HEK293 (cell line): ENCODE results near the gene CLCNKB.

ENCODE experiments used
- CTCF ChIA-PET: fragments of 350-600 bp; formaldehyde crosslinking; extraction: SDS; loops from one replicate; lab custom pipeline; 2021; ENCODE audit warnings: antibody characterized with exemption; lab: Yijun Ruan, JAX
- POLR2A ChIA-PET: fragments of 300-600 bp; formaldehyde crosslinking; extraction: SDS; loops from one replicate; lab custom pipeline; 2020; ENCODE audit warnings: antibody characterized with exemption, inconsistent platforms; lab: Yijun Ruan, JAX
- H3K27ac ChIP-seq: fragments of 200-500 bp; sonication (Bioruptor generic); 2 replicates; pipeline ENCODE4 v1.5.1; 2014; ENCODE audit warnings: low read depth, low read length, control low read depth, inconsistent platforms; ENCODE audit errors: extremely low read depth
- H3K36me3 ChIP-seq, 2 experiments: fragments of 200-500 bp in 1 of 2; sonication (Bioruptor generic) in 1 of 2; 1 replicate in 1 of 2; 2 replicates in 1 of 2; pipeline ENCODE4 v1.5.1; 2014 to 2017; ENCODE audit warnings: inconsistent platforms in 2 of 2, low read length in 2 of 2; ENCODE audit not compliant: control insufficient read depth in 2 of 2, insufficient read depth in 1 of 2
- H3K4me1 ChIP-seq: fragments of 200-500 bp; sonication (Bioruptor generic); 2 replicates; pipeline ENCODE4 v1.5.1; 2014; ENCODE audit warnings: mild to moderate bottlenecking, low read length, inconsistent platforms; ENCODE audit not compliant: control insufficient read depth, insufficient read depth
- H3K4me3 ChIP-seq: 2 replicates; pipeline ENCODE4 v1.5.1; 2011; ENCODE audit warnings: low read depth, mild to moderate bottlenecking, control low read depth, low read length, moderate library complexity
- H3K9me3 ChIP-seq: fragments of 200-500 bp; sonication (Bioruptor generic); 2 replicates; pipeline ENCODE4 v1.5.1; 2014; ENCODE audit warnings: low read depth, low read length, inconsistent platforms; ENCODE audit not compliant: control insufficient read depth, insufficient read depth
- GLIS2 ChIP-seq: fragments of 450-650 bp; formaldehyde crosslinking; IDR thresholded peaks from 2 replicates; pipeline ENCODE4 v1.5.1; 2016; ENCODE audit warnings: missing biosample characterization, missing genetic modification characterization
- KLF17 ChIP-seq: fragments of 450-650 bp; formaldehyde crosslinking; IDR thresholded peaks from 2 replicates; pipeline ENCODE4 v1.5.1; 2016; ENCODE audit warnings: missing biosample characterization, missing genetic modification characterization
- SP2 ChIP-seq: fragments of 450-650 bp; formaldehyde crosslinking; IDR thresholded peaks from 2 replicates; pipeline ENCODE4 v1.5.1; 2016; ENCODE audit warnings: missing biosample characterization, missing genetic modification characterization
- TSHZ1 ChIP-seq: fragments of 450-650 bp; formaldehyde crosslinking; IDR thresholded peaks from 2 replicates; pipeline ENCODE4 v1.5.1; 2016; ENCODE audit warnings: missing biosample characterization, missing genetic modification characterization, borderline replicate concordance
- ZBTB20 ChIP-seq: fragments of 450-650 bp; formaldehyde crosslinking; IDR thresholded peaks from 2 replicates; pipeline ENCODE4 v1.5.1; 2016; ENCODE audit warnings: missing biosample characterization, missing genetic modification characterization
- ZFP37 ChIP-seq: fragments of 450-650 bp; formaldehyde crosslinking; IDR thresholded peaks from 2 replicates; pipeline ENCODE4 v1.5.1; 2016; ENCODE audit warnings: missing biosample characterization, missing genetic modification characterization
- ZFP41 ChIP-seq: fragments of 450-650 bp; formaldehyde crosslinking; IDR thresholded peaks from 2 replicates; pipeline ENCODE4 v1.5.1; 2016; ENCODE audit warnings: missing biosample characterization, missing genetic modification characterization, borderline replicate concordance
- ZNF155 ChIP-seq: fragments of 450-650 bp; formaldehyde crosslinking; IDR thresholded peaks from 2 replicates; pipeline ENCODE4 v1.5.1; 2016; ENCODE audit warnings: missing biosample characterization, missing genetic modification characterization
- ZNF23 ChIP-seq: fragments of 450-650 bp; formaldehyde crosslinking; IDR thresholded peaks from 2 replicates; pipeline ENCODE4 v1.5.1; 2016; ENCODE audit warnings: missing biosample characterization, missing genetic modification characterization, borderline replicate concordance
- ZNF37A ChIP-seq: fragments of 450-650 bp; IDR thresholded peaks from 2 replicates; pipeline ENCODE4 v1.5.1; 2018; ENCODE audit warnings: missing biosample characterization, missing genetic modification characterization
- ZNF549 ChIP-seq: fragments of 450-650 bp; IDR thresholded peaks from 2 replicates; pipeline ENCODE4 v1.5.1; 2018; ENCODE audit warnings: missing biosample characterization, missing genetic modification characterization, mild to moderate bottlenecking, inconsistent platforms, moderate library complexity
- ZNF660 ChIP-seq: fragments of 450-650 bp; IDR thresholded peaks from 2 replicates; pipeline ENCODE4 v1.5.1; 2018; ENCODE audit warnings: missing biosample characterization, mild to moderate bottlenecking, missing genetic modification characterization
- ZNF670 ChIP-seq: fragments of 450-650 bp; formaldehyde crosslinking; IDR thresholded peaks from 2 replicates; pipeline ENCODE4 v1.5.1; 2016; ENCODE audit warnings: missing biosample characterization, missing genetic modification characterization, low read depth
- ZNF777 ChIP-seq: fragments of 450-650 bp; formaldehyde crosslinking; IDR thresholded peaks from 2 replicates; pipeline ENCODE4 v1.5.1; 2017; ENCODE audit warnings: missing biosample characterization, missing genetic modification characterization, borderline replicate concordance
- TF ChIP-seq, protein P1 (sequence below): fragments of 450-650 bp; formaldehyde crosslinking; IDR thresholded peaks from 2 replicates; pipeline ENCODE4 v1.5.1; 2017; ENCODE audit warnings: missing biosample characterization, missing genetic modification characterization
- TF ChIP-seq, protein P2 (sequence below): fragments of 450-650 bp; formaldehyde crosslinking; IDR thresholded peaks from 2 replicates; pipeline ENCODE4 v1.5.1; 2016; ENCODE audit warnings: missing biosample characterization, missing genetic modification characterization

CLCNKB gene

DNA sequence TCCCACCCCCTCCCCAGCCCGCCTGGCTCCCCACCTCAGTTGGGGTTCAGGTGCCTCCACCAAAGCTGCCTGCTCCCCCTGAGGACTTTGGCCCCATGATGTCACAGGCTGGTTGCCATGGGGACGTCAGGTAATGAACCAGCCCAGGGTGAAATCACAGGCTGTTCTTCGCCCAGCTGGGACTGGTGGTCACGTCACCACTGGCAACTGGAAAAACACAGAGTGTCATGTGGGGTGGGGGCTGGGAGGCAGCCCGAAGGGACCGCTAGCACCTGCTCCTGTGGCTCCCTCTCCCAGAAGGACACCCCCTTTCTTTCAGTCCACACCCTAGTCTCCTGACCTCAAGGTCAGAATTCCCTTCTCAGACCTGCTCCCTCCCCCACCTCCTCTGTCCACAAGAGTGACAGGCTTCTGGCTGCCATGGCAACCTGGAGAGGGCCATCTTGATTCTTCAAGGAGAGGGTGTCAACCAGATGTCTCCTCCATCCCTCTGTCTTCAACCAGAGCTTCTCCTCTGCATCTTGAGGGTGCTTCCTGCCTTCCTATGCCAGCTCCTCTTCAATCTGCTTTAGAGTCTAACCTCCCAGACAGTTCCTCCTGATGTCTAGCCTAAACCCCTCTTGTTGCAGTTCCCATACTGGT lies 23.7 kb downstream of the CLCNKB start (continued):
- TF ChIP-seq ZNF670 (tag by site-specific recombination): no peak
- 0 out of 2 replicates have a peak, but pooled peaks have one; percentile 13 for TF ChIP-seq SP2 (tag by site-specific recombination)
- peak; percentile 36; the same call in 1 of the 2 replicates for TF ChIP-seq TSHZ1 (tag by site-specific recombination)
- no peak for TF ChIP-seq KLF17 (tag by site-specific recombination)
- TF ChIP-seq, protein P1, sequence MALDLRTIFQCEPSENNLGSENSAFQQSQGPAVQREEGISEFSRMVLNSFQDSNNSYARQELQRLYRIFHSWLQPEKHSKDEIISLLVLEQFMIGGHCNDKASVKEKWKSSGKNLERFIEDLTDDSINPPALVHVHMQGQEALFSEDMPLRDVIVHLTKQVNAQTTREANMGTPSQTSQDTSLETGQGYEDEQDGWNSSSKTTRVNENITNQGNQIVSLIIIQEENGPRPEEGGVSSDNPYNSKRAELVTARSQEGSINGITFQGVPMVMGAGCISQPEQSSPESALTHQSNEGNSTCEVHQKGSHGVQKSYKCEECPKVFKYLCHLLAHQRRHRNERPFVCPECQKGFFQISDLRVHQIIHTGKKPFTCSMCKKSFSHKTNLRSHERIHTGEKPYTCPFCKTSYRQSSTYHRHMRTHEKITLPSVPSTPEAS (tag by site-specific recombination): no peak

GRCh38 chr1:16067933-16068332 lies 24.4 kb downstream of the CLCNKB start:
- Histone ChIP-seq H3K36me3 (no peaks in the 10 kb centered on the region), H3K27ac (no peak overlapping the region), H3K4me1 (no peaks in the 10 kb centered on the region), H3K9me3 (no peaks in the 10 kb centered on the region), H3K4me3 (no peak overlapping the region)
- CTCF ChIA-PET: interaction anchor here (0.7 to 3.7 kb wide), 5 partner anchors 11 to 58 kb away, joined by 3 to 19 read pairs (median 4); no protein-coding TSS in a partner anchor
- TF ChIP-seq ZNF23 (tag by site-specific recombination): no peak
- TF ChIP-seq GLIS2 (tag by site-specific recombination): 0 out of 2 replicates have a peak, but pooled peaks have one; percentile 11
- POLR2A ChIA-PET: interaction anchor here (0.6 kb wide), 1 partner anchor 164 kb away, joined by 3 read pairs; no protein-coding TSS in a partner anchor

- Histone ChIP-seq H3K4me1 (no peaks in the 10 kb centered on the region), H3K4me3 (no peak overlapping the region)
- POLR2A ChIA-PET: no interaction called here
- TF ChIP-seq ZNF155 (tag by site-specific recombination) (no peak), ZBTB20 (tag by site-specific recombination) (no peak), ZFP37 (tag by site-specific recombination) (no peak), ZNF37A (tag by site-specific recombination) (no peak), ZNF777 (no peak), ZNF549 (no peak), ZFP41 (tag by site-specific recombination) (no peak), ZNF660 (no peak)
- TF ChIP-seq, protein P2, sequence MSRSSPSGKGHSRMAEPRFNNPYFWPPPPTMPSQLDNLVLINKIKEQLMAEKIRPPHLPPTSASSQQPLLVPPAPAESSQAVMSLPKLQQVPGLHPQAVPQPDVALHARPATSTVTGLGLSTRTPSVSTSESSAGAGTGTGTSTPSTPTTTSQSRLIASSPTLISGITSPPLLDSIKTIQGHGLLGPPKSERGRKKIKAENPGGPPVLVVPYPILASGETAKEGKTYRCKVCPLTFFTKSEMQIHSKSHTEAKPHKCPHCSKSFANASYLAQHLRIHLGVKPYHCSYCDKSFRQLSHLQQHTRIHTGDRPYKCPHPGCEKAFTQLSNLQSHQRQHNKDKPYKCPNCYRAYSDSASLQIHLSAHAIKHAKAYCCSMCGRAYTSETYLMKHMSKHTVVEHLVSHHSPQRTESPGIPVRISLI (tag by site-specific recombination): no peak
- TF ChIP-seq, all 188 proteins: peak for 0
- no peaks in the 10 kb centered on the region for H3K9me3 ChIP-seq
- CTCF ChIA-PET: interaction anchor here (0.6 to 3.7 kb wide), 5 partner anchors 10 to 128 kb away, joined by 3 to 19 read pairs (median 4); no protein-coding TSS in a partner anchor
- no peaks in the 10 kb centered on the region for H3K36me3 ChIP-seq
- no peak overlapping the region for H3K27ac ChIP-seq
Observed at GRCh38 chr1:16068356-16069270, 25.0 kb downstream of the CLCNKB start.
